ENCODE results near the gene ADH1A.

DNA sequence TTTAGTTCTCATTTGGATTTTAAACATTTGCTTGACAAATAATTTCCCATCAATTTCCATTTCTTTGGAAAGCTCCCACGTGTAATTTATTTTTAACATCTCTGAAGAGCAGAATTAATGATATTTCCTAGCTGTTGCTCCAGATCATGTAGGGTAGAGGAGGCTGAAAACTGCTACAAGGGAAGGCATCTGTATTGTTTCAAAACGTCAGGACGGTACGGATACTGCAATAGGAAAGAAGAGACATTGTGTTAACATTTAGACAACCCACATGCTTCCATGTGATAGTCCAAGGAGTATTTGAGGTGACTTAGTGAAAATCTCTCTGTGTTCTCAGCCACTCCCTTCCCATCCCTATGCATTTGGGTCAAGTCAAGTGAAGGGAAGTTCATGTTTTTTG, 45.8 kb upstream of the ADH1A start:
- TF ChIP-seq EZH2phosphoT487 (IDR thresholded peaks at IDR 0.05; ENCODE audit: borderline replicate concordance, low read length) (no peak), CTCF (conservative IDR thresholded peaks at IDR 0.05; ENCODE audit: low read depth, low read length) (no peak)

Data from PC-3 (cell line).